ENCODE measurements around the gene ANO4.
"Not testable (repeated sequence)": the region's sequence is repeated elsewhere in the genome, so short reads cannot be mapped to it uniquely, and the experiment has no call there.

The ANO4 gene

GRCh38 chr12:101117842-101118241, 323.3 kb downstream of the ANO4 start:
- no peak for TF ChIP-seq CTCF (IDR thresholded peaks at IDR 0.05; ENCODE audit: low read depth, low read length)

GRCh38 chr12:101127521-101128219, 333.1 kb downstream of the ANO4 start:
- TF ChIP-seq CTCF (IDR thresholded peaks at IDR 0.05; ENCODE audit: low read depth, low read length) = no peak
- no peak for DNase-seq (ENCODE audit: extremely low read depth, low read depth)

More at GRCh38 chr12:101117842-101118241, 323.3 kb downstream of the ANO4 start:
- no peak for DNase-seq (ENCODE audit: extremely low read depth, low read depth)

GRCh38 chr12:101145777-101146431, 351.3 kb downstream of the ANO4 start:
- not testable (repeated sequence) for DNase-seq (ENCODE audit: extremely low read depth, low read depth)

- DNase-seq (ENCODE audit: extremely low read depth, low read depth) = no peak
- no peak for TF ChIP-seq CTCF (IDR thresholded peaks at IDR 0.05; ENCODE audit: low read depth, low read length)
Measured at GRCh38 chr12:101165319-101165718, 370.7 kb downstream of the ANO4 start.

GRCh38 chr12:101166866-101167265, 372.3 kb downstream of the ANO4 start:
- DNase-seq (ENCODE audit: extremely low read depth, low read depth) = no peak
- TF ChIP-seq CTCF (IDR thresholded peaks at IDR 0.05; ENCODE audit: low read depth, low read length) = no peak

GRCh38 chr12:101168001-101168400, 373.4 kb downstream of the ANO4 start:
- no peak for TF ChIP-seq CTCF (IDR thresholded peaks at IDR 0.05; ENCODE audit: low read depth, low read length)
- no peak for DNase-seq (ENCODE audit: extremely low read depth, low read depth)

GRCh38 chr12:101172316-101172715, 377.7 kb downstream of the ANO4 start:
- TF ChIP-seq CTCF (IDR thresholded peaks at IDR 0.05; ENCODE audit: low read depth, low read length) = no peak
- no peak for DNase-seq (ENCODE audit: extremely low read depth, low read depth)

All from AG09319 (cell line).